GM13977 (cell line): ENCODE results near the gene CFAP58.

ENCODE experiments used
- DNase-seq: peaks from one replicate; pipeline ENCODE4 v3.0.0; 2012; ENCODE audit warnings: low spot score
- CTCF ChIP-seq: IDR thresholded peaks from 2 replicates; pipeline ENCODE4 v1.5.1; 2012; ENCODE audit warnings: mild to moderate bottlenecking, control low read depth; ENCODE audit not compliant: insufficient read depth; ENCODE audit errors: extremely low read depth, missing control alignments
- in situ Hi-C: fragments of 300-500 bp; cut with MboI; formaldehyde crosslinking; loops from one replicate; pipeline ENCODE4 v1.12.0; 2022; ENCODE audit warnings: low sequenced_read_pairs, low pct_unique_long_range_greater_than_20kb, mixed read lengths, inconsistent platforms; ENCODE audit not compliant: unreplicated experiment

CFAP58 gene

GRCh38 chr10:104309980-104310978 is 43.4 kb upstream of the CFAP58 start:
- in situ Hi-C loops = loop anchor here (5.0 kb wide), 1 partner anchor 37 kb away; no protein-coding TSS in a partner anchor
- TF ChIP-seq CTCF = no peak
- no peak for DNase-seq

GRCh38 chr10:104311184-104311720 is 42.4 kb upstream of the CFAP58 start:
- no peak for DNase-seq
- TF ChIP-seq CTCF = no peak
- in situ Hi-C loops = loop anchor here (5.0 kb wide), 1 partner anchor 36 kb away; no protein-coding TSS in a partner anchor

- in situ Hi-C loops = loop anchor here (5.0 kb wide), 1 partner anchor 32 kb away; no protein-coding TSS in a partner anchor
- no peak for TF ChIP-seq CTCF
- DNase-seq = no peak
These were observed 38.8 kb upstream of the CFAP58 start for GRCh38 chr10:104314591-104315485.

- no peak for DNase-seq
- no peak for TF ChIP-seq CTCF
- in situ Hi-C loops = no loop called here
These were observed 38.1 kb upstream of the CFAP58 start for GRCh38 chr10:104315486-104315921.

GRCh38 chr10:104316321-104317099 is 37.1 kb upstream of the CFAP58 start:
- no peak for TF ChIP-seq CTCF
- in situ Hi-C loops = no loop called here

More at GRCh38 chr10:104316321-104317099, 37.1 kb upstream of the CFAP58 start:
- DNase-seq = no peak
